ENCODE results near the gene INHBB. TPM values are rescaled to one million over a fixed set of nuclear protein-coding genes. Genes with fewer than 3 reads are reported as not detected.

The INHBB gene
- total and polyA plus RNA-seq, 9 of the 15 experiments (the other 6 are each of a cell fraction or from before 2014, with no cell fraction given): not detected

DNA sequence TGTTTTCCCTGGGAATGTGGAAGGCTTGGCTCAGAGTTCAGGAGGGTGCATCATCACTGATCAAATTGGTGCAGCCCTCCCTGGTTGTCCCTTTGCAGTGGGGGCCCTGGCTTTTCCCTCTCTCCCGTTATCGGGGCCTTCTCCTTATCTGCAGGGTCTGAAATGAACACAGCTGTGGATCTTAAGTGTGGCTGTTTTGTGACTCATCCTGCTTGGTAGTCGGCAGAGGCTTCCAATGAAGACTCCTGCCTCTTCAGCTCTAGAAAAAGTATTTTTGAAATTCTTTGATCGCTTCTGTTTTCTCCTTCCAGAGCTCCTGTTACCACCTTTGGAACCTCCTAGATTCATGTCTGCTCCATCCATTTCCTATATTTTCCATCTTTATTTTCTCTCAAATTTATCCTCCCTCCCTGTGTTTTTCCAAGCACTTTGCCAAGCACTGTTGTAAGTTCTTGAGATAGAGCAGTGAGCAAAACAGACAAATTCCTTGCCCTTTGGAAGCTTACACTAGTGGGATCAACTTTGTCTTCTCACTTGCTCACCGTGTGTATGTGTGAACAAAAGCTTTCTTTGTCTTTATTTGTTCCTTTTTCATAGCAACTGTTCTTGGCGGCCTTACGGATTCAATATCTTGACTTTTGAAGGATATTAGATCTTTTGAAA is 47.6 kb upstream of the INHBB start (continued):
- TF ChIP-seq ZNF316 (IDR thresholded peaks at IDR 0.05) (no peak), FOXA3 (CRISPR knock-in tag; conservative IDR thresholded peaks at IDR 0.05 in 1 of 2, IDR thresholded peaks at IDR 0.05 in 1 of 2) (no peak), FOXA1 (IDR thresholded peaks at IDR 0.05; ENCODE audit: borderline replicate concordance) (no peak), TCFL5 (CRISPR knock-in tag; conservative IDR thresholded peaks at IDR 0.05) (no peak), ZNF717 (CRISPR knock-in tag; IDR thresholded peaks at IDR 0.05) (no peak), ZBTB9 (CRISPR knock-in tag; IDR thresholded peaks at IDR 0.05) (no peak), RHOXF2B (CRISPR knock-in tag; conservative IDR thresholded peaks at IDR 0.05) (no peak), BCL6 (CRISPR knock-in tag; IDR thresholded peaks at IDR 0.05) (no peak), ARID2 (IDR thresholded peaks at IDR 0.05) (no peak), MCM2 (IDR thresholded peaks at IDR 0.05; ENCODE audit: low read depth) (no peak), NCOA4 (IDR thresholded peaks at IDR 0.05; ENCODE audit: partially characterized antibody) (no peak), JUND (IDR thresholded peaks at IDR 0.05; ENCODE audit: borderline replicate concordance, low read depth, low read length) (peak; percentile 94), JUND (tag; IDR thresholded peaks at IDR 0.05; ENCODE audit: borderline replicate concordance, low read depth, low read length) (peak; percentile 89; the same call in 1 of the 3 replicates), OTX1 (CRISPR knock-in tag; IDR thresholded peaks at IDR 0.05) (no peak), SMARCA4 (IDR thresholded peaks at IDR 0.05) (peak; percentile 88), HDGF (IDR thresholded peaks at IDR 0.05) (no peak), ZNF175 (CRISPR knock-in tag; IDR thresholded peaks at IDR 0.05; ENCODE audit: low read depth) (no peak), PTTG1 (tag; IDR thresholded peaks at IDR 0.05; ENCODE audit: low read depth) (no peak), HIVEP1 (CRISPR knock-in tag; IDR thresholded peaks at IDR 0.05) (no peak), ZC3H8 (IDR thresholded peaks at IDR 0.05) (no peak), CBFA2T2 (conservative IDR thresholded peaks at IDR 0.05) (peak; percentile 76)
- TF ChIP-seq, protein P1, sequence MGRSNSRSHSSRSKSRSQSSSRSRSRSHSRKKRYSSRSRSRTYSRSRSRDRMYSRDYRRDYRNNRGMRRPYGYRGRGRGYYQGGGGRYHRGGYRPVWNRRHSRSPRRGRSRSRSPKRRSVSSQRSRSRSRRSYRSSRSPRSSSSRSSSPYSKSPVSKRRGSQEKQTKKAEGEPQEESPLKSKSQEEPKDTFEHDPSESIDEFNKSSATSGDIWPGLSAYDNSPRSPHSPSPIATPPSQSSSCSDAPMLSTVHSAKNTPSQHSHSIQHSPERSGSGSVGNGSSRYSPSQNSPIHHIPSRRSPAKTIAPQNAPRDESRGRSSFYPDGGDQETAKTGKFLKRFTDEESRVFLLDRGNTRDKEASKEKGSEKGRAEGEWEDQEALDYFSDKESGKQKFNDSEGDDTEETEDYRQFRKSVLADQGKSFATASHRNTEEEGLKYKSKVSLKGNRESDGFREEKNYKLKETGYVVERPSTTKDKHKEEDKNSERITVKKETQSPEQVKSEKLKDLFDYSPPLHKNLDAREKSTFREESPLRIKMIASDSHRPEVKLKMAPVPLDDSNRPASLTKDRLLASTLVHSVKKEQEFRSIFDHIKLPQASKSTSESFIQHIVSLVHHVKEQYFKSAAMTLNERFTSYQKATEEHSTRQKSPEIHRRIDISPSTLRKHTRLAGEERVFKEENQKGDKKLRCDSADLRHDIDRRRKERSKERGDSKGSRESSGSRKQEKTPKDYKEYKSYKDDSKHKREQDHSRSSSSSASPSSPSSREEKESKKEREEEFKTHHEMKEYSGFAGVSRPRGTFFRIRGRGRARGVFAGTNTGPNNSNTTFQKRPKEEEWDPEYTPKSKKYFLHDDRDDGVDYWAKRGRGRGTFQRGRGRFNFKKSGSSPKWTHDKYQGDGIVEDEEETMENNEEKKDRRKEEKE (IDR thresholded peaks at IDR 0.05; ENCODE audit: borderline replicate concordance in 1 of 2, control insufficient read depth in 1 of 2, low read depth in 2 of 2, low read length in 1 of 2): 0 out of 4 replicates have a peak, but pooled peaks of 1 of the 2 experiments have one; percentile 25
- TF ChIP-seq, protein P2, sequence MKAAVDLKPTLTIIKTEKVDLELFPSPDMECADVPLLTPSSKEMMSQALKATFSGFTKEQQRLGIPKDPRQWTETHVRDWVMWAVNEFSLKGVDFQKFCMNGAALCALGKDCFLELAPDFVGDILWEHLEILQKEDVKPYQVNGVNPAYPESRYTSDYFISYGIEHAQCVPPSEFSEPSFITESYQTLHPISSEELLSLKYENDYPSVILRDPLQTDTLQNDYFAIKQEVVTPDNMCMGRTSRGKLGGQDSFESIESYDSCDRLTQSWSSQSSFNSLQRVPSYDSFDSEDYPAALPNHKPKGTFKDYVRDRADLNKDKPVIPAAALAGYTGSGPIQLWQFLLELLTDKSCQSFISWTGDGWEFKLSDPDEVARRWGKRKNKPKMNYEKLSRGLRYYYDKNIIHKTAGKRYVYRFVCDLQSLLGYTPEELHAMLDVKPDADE (conservative IDR thresholded peaks at IDR 0.05; ENCODE audit: control insufficient read depth, low read depth, low read length): no peak
- TF ChIP-seq, protein P3, sequence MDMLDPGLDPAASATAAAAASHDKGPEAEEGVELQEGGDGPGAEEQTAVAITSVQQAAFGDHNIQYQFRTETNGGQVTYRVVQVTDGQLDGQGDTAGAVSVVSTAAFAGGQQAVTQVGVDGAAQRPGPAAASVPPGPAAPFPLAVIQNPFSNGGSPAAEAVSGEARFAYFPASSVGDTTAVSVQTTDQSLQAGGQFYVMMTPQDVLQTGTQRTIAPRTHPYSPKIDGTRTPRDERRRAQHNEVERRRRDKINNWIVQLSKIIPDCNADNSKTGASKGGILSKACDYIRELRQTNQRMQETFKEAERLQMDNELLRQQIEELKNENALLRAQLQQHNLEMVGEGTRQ (CRISPR knock-in tag; IDR thresholded peaks at IDR 0.05): no peak

Data from K562 (cell line).